HG02943 (cell line): ENCODE data around the gene RPS6KA2.

ENCODE experiments used
- ATAC-seq: cut with Tn5 transposase; IDR thresholded peaks from one replicate; pipeline ENCODE4 v1.9.1; 2021; ENCODE audit warnings: mild to moderate bottlenecking, low read depth, moderate library complexity; ENCODE audit not compliant: unreplicated experiment

Gene RPS6KA2

GRCh38 chr6:166656230-166657151, 29.4 kb upstream of the RPS6KA2 start:
- ATAC-seq = no peak

GRCh38 chr6:166655713-166656229, 28.7 kb upstream of the RPS6KA2 start:
- ATAC-seq = no peak

- ATAC-seq = no peak
These were observed 28.2 kb upstream of the RPS6KA2 start for GRCh38 chr6:166655251-166655650.

GRCh38 chr6:166654573-166654972, 27.5 kb upstream of the RPS6KA2 start:
- ATAC-seq = no peak

- ATAC-seq = no peak
These were observed 26.5 kb upstream of the RPS6KA2 start for GRCh38 chr6:166653639-166653941.

GRCh38 chr6:166650824-166651807, 24.1 kb upstream of the RPS6KA2 start:
- ATAC-seq = no peak

- no peak for ATAC-seq
These were observed 23.0 kb upstream of the RPS6KA2 start for GRCh38 chr6:166650047-166650446.

GRCh38 chr6:166648846-166649245, 21.8 kb upstream of the RPS6KA2 start:
- ATAC-seq = no peak

GRCh38 chr6:166647896-166648295, 20.8 kb upstream of the RPS6KA2 start:
- ATAC-seq = no peak

GRCh38 chr6:166646716-166647115, 19.7 kb upstream of the RPS6KA2 start:
- no peak for ATAC-seq

GRCh38 chr6:166645896-166646295, 18.8 kb upstream of the RPS6KA2 start:
- ATAC-seq = no peak

- no peak for ATAC-seq
These were observed 17.6 kb upstream of the RPS6KA2 start for GRCh38 chr6:166644681-166645080.

GRCh38 chr6:166643891-166644590, 17.0 kb upstream of the RPS6KA2 start:
- ATAC-seq = no peak

- no peak for ATAC-seq
These were observed 15.6 kb upstream of the RPS6KA2 start for GRCh38 chr6:166642646-166643045.

- no peak for ATAC-seq
These were observed 13.4 kb upstream of the RPS6KA2 start for GRCh38 chr6:166640342-166641043.

GRCh38 chr6:166639921-166640320, 12.9 kb upstream of the RPS6KA2 start:
- no peak for ATAC-seq

GRCh38 chr6:166638573-166638964, 11.5 kb upstream of the RPS6KA2 start:
- no peak for ATAC-seq

GRCh38 chr6:166637812-166638572, 10.9 kb upstream of the RPS6KA2 start:
- ATAC-seq = no peak

GRCh38 chr6:166636934-166637333, 9.9 kb upstream of the RPS6KA2 start:
- ATAC-seq = no peak
